ENCODE results near the gene IKZF4. TPM values are rescaled to one million over a fixed set of nuclear protein-coding genes. Genes with fewer than 3 reads are reported as not detected.

Gene IKZF4
- total RNA-seq, 2 experiments from 2014 or later: 2.5 to 5.0 TPM

GRCh38 chr12:56086608-56087007 is 65.8 kb downstream of the IKZF4 start:
- TF ChIP-seq CTCF (IDR thresholded peaks at IDR 0.05): no peak
- Mint-ChIP-seq H3K27me3 (peaks cover 9% of the 10 kb centered on the region), H3K36me3 (ENCODE audit: low read depth) (no peaks in the 10 kb centered on the region), H3K9me3 (no peaks in the 10 kb centered on the region), H3K27ac (no peak overlapping the region), H3K4me3 (no peak overlapping the region), H3K4me1 (ENCODE audit: low read depth) (no peaks in the 10 kb centered on the region)
- ChIA-PET CTCF (no interaction called here), POLR2A (interaction anchor here (0.8 kb wide), 1 partner anchor 31 kb away, joined by 3 read pairs; no protein-coding TSS in a partner anchor)
- no peak for DNase-seq
- Histone ChIP-seq H3K4me1 (ENCODE audit: insufficient read depth, low read length) (no peaks in the 10 kb centered on the region), H3K36me3 (ENCODE audit: insufficient read depth, low read length) (no peaks in the 10 kb centered on the region), H3K4me3 (ENCODE audit: low read length) (no peak overlapping the region), H3K27ac (ENCODE audit: low read depth in 1 of 2, low read length in 2 of 2) (no peak overlapping the region), H3K27me3 (ENCODE audit: control insufficient read depth in 1 of 2, insufficient read depth in 2 of 2, low read length in 2 of 2) (peaks cover 4 to 13% of the 10 kb centered on the region in 2 experiments), H3K9me3 (ENCODE audit: control insufficient read depth in 1 of 2, insufficient read depth in 1 of 2, low read length in 2 of 2) (no peaks in the 10 kb centered on the region)
- no peak for ATAC-seq (ENCODE audit: poor library complexity)
- intact Hi-C loops (cut with DNase I, micrococcal nuclease): no loop called here

- Histone ChIP-seq H3K4me1 (ENCODE audit: insufficient read depth, low read length) (no peaks in the 10 kb centered on the region), H3K27me3 (ENCODE audit: control insufficient read depth in 1 of 2, insufficient read depth in 2 of 2, low read length in 2 of 2) (peaks cover 4 to 9% of the 10 kb centered on the region in 2 experiments), H3K27ac (ENCODE audit: low read depth in 1 of 2, low read length in 2 of 2) (no peak overlapping the region), H3K4me3 (ENCODE audit: low read length) (no peak overlapping the region), H3K9me3 (ENCODE audit: control insufficient read depth in 1 of 2, insufficient read depth in 1 of 2, low read length in 2 of 2) (no peaks in the 10 kb centered on the region), H3K36me3 (ENCODE audit: insufficient read depth, low read length) (no peaks in the 10 kb centered on the region)
- Mint-ChIP-seq H3K27ac (no peak overlapping the region), H3K27me3 (peaks cover 5% of the 10 kb centered on the region), H3K4me1 (ENCODE audit: low read depth) (no peaks in the 10 kb centered on the region), H3K36me3 (ENCODE audit: low read depth) (no peaks in the 10 kb centered on the region), H3K4me3 (no peak overlapping the region), H3K9me3 (no peaks in the 10 kb centered on the region)
- intact Hi-C loops (cut with DNase I, micrococcal nuclease): no loop called here
- no peak for DNase-seq
- ATAC-seq (ENCODE audit: poor library complexity): no peak
- ChIA-PET POLR2A (no interaction called here), CTCF (no interaction called here)
- no peak for TF ChIP-seq CTCF (IDR thresholded peaks at IDR 0.05)
Observed at GRCh38 chr12:56087220-56087619, 66.4 kb downstream of the IKZF4 start.

Other genes starting within 250 kb of the IKZF4 start
- 10 to 100 TPM; 38.2 to 38.6 TPM for gene SARNP, start 203.3 kb upstream of the IKZF4 start, total RNA-seq
- gene ORMDL2, start 203.0 kb upstream of the IKZF4 start, total RNA-seq: 10 to 100 TPM; 13.0 to 14.9 TPM
- gene DNAJC14, start 191.5 kb upstream of the IKZF4 start, total RNA-seq: 10 to 100 TPM; 17.8 to 21.0 TPM
- not detected for gene MMP19, start 178.1 kb upstream of the IKZF4 start, total RNA-seq
- gene PYM1, start 93.1 kb upstream of the IKZF4 start, total RNA-seq: 10 to 100 TPM; 13.7 to 16.7 TPM
- 100 to 1,000 TPM; 799 to 818 TPM for gene DGKA, start 89.9 kb upstream of the IKZF4 start, total RNA-seq
- gene PMEL, start 55.0 kb upstream of the IKZF4 start, total RNA-seq: not detected
- gene CDK2, start 54.2 kb upstream of the IKZF4 start, total RNA-seq: 10 to 100 TPM; 15.8 to 16.0 TPM
- gene RAB5B, start 47.0 kb upstream of the IKZF4 start, total RNA-seq: 10 to 100 TPM; 21.6 to 27.4 TPM
- gene SUOX, start 23.8 kb upstream of the IKZF4 start, total RNA-seq: 1 to 10 TPM in 1 of 2 experiments, under 1 TPM in 1; 0.82 to 1.2 TPM
- gene RPS26, start 20.9 kb downstream of the IKZF4 start, total RNA-seq: 100 to 1,000 TPM; 118 to 126 TPM
- under 1 TPM; 0.22 to 0.47 TPM for gene ERBB3, start 59.1 kb downstream of the IKZF4 start, total RNA-seq
- 10 to 100 TPM; 51.0 to 61.0 TPM for gene PA2G4, start 83.5 kb downstream of the IKZF4 start, total RNA-seq
- 1,000 to 10,000 TPM; 5,865 to 5,989 TPM for gene RPL41, start 95.6 kb downstream of the IKZF4 start, total RNA-seq
- 1 to 10 TPM; 6.3 to 8.9 TPM for gene ZC3H10, start 97.2 kb downstream of the IKZF4 start, total RNA-seq
- 10 to 100 TPM; 88.5 to 90.3 TPM for gene ESYT1, start 107.2 kb downstream of the IKZF4 start, total RNA-seq
- gene MYL6B, start 131.5 kb downstream of the IKZF4 start, total RNA-seq: 1 to 10 TPM; 6.2 to 6.4 TPM
- gene MYL6, start 137.3 kb downstream of the IKZF4 start, total RNA-seq: 100 to 1,000 TPM; 670 to 673 TPM
- 100 to 1,000 TPM; 104 to 109 TPM for gene SMARCC2, start 168.4 kb downstream of the IKZF4 start, total RNA-seq
- 10 to 100 TPM; 28.0 to 32.4 TPM for gene RNF41, start 200.9 kb downstream of the IKZF4 start, total RNA-seq
- gene NABP2, start 203.3 kb downstream of the IKZF4 start, total RNA-seq: 1 to 10 TPM; 7.6 to 9.1 TPM
- under 1 TPM in 1 of 2 experiments, not detected in 1; 0.33 TPM for gene SLC39A5, start 209.0 kb downstream of the IKZF4 start, total RNA-seq
- 10 to 100 TPM; 23.9 to 30.8 TPM for gene ANKRD52, start 237.3 kb downstream of the IKZF4 start, total RNA-seq
- 10 to 100 TPM; 27.6 to 29.2 TPM for gene COQ10A, start 245.9 kb downstream of the IKZF4 start, total RNA-seq

All from CD4-positive, alpha-beta T cell (primary cell).